Fibroblast of skin of scalp (primary cell): ENCODE results near the gene EPB41L1.

Experiments
- DNase-seq: peaks from one replicate; pipeline ENCODE4 v3.0.0-alpha.2; 2013

The EPB41L1 gene

DNA sequence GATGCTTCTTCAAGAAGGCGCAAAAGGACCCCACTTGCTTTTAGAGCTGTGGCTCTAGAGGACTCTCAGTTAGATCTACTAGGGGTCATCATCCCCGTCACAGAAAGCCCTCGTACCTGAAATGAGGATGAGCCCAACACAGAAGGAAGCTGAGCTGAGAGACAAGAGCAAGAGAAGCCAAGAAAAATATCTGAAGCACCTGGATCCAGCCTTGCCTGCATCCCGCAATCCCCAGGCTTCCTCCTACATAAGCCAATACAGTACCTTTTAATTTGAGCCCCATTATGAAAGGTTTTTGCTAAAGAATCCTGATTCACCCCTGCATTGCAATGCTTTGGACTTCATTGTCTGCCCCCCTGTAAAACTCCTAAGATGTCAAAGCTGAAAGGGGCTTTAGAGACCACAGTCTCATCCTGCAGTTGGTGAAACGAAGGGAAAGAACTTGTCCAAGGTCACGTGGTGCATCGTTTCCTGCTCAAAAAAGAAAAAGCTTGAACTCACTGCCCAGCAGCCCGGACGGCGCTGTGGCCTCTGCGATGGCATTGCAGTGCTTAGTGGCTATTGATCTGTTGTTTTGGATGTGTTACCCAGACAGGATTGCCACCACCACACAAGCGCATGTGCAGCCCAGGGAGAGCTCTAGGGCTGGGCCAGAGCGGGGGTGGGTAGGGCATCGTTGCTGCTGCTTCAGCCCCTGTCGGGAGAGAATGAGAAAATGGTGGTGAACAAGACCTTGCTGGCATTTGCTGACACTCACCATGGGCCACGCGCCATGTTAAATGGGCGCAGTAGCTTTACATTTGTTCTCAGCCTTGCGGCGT, 110.1 kb downstream of the EPB41L1 start:
- DNase-seq, result no peak

DNA sequence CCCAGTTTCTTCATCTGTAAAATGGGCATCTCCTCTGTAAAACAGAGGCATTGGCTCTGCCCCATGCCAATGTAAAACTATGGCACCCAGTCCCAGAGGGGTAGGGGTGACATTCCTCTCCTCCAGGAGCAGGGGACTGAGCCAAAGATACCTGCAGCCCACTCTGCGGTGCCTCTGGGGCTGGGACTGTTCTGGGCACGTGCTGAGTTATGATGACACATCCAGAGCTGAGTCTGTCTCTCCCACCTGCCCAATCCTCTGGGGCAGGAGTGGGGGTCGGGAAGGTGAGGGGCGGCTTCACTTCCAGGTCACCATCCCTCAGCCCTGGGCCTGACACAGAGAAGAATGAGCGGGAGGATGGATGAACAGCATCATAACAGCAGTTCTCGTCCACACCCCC, 111.6 kb downstream of the EPB41L1 start:
- DNase-seq, result no peak

DNA sequence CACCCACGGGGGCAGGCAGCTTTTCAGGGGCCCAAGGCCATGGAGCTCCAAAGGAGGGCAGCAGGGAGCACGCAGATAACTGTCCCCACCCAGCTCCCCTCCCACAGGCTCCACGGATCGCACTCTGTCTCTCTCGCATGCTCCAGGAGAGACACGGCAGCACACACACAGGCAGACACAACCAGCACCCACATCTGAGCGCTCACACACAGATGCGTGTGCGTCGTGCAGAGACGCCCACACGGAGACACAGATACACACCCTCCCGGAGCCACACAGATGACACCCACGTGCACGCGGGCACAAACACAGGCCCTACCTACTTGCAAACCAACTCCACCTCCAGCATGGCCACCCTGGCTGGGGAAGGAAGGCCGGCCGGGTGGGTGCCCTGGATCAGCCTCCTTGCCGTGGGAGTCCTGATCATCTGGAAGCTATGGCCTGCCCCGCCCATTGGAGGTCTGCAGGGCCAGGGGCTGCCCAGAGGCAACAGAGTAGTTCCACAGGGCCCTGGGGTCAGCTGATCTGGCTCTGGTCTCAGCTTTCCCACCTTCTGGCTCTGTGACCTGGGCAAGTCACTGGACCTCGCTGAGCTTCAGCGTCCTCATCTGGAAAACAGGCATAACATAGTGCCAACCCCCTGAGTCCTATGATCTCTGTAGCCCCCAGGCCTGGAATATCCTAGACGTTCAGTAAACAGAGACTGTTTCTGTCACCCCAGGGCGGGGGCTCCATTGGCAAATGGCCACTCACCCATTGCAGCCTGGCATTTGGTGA, 113.3 kb downstream of the EPB41L1 start:
- no peak for DNase-seq

DNA sequence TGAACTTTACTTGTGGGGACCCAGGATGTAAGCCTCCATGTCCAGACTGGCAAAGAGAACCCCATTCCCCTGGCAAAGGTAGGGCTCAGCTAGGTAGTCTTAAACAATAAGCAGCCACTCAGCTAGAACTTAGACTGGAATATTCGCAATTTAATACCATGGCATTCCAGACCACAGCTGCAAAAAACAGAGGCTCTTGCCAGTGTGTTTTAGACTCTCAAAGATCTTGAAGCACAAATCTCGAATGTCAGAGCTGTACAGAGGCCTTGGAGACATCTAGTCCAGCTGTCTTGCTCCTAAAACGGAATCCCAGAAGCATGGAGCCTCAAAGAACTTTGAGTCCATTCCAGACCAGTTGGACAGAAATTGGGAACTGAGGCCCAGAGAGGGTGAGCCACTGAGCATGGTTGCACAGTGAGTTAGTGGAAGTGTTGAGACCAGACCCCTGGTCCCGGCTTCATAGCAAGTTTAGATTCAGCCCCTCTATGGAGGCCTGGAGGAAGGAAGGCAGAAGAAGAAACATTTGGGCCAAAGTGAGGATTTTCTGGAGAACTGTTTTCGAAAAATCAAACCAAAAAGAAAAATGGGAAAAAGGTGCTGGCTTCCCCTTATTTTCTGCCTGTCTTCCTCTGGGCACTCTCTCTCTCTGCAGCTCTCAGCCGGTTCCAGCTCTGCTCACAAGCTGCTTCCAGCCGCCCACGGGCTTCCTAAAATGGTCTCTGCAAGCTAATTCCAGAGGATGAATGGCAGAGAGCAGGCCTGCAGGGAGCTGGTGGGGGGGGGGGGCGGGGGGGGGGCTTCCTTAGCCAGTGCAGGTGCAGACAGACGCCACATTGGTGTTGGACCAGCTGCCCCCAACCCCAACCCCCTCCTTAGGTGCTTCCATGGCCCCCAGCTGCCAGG, 114.2 kb downstream of the EPB41L1 start:
- no peak for DNase-seq

DNA sequence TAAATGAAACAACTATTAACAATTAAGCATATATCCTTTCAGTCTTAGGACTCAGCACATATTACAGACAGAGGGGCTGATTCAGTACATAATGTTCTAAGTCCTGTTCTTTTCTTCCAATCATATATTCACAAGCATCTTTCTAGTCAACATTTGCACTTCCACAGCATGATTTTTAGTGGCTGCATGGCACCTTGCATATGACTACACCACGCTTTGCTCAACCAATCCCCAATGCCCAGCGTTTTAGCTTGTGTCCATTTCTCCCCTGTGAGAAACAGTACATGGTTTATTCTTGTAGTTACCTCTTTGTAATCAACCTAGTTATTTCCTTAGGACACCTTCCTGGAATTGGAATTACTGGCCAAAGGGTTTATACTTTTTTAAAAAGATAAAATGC, 115.0 kb downstream of the EPB41L1 start:
- DNase-seq, result no peak

GRCh38 chr20:36270744-36271638, 116.5 kb downstream of the EPB41L1 start:
- no peak for DNase-seq

- DNase-seq, result no peak
Measured at GRCh38 chr20:36271639-36272546, 117.4 kb downstream of the EPB41L1 start.

GRCh38 chr20:36272547-36273220, 118.1 kb downstream of the EPB41L1 start:
- DNase-seq, result no peak

GRCh38 chr20:36273414-36274180, 119.1 kb downstream of the EPB41L1 start:
- peak; percentile 9 for DNase-seq

- no peak for DNase-seq
Measured at GRCh38 chr20:36274181-36274841, 119.8 kb downstream of the EPB41L1 start.

- no peak for DNase-seq
Measured at GRCh38 chr20:36275011-36275410, 120.5 kb downstream of the EPB41L1 start.

GRCh38 chr20:36275441-36276189, 121.1 kb downstream of the EPB41L1 start:
- DNase-seq, result no peak

DNA sequence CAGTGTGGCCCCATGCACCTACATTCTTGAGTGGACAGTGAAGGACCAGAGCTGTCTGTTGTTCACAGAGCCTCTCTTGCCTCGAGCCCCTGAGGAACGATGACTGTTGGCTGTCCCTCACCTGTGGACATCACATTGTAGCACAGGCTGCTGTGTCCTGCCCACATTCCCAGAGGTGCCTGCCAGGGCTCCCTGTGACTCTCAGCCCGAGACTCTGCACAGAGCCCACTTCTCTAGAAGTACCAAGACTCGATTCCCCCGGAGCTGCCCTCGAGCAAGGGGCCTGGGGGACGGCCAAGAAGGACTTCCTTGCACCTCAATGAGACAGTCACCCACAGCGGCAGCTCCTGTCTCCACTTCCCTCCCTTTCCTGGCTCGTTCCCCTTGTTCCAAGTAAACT, 123.0 kb downstream of the EPB41L1 start:
- DNase-seq, result no peak

DNA sequence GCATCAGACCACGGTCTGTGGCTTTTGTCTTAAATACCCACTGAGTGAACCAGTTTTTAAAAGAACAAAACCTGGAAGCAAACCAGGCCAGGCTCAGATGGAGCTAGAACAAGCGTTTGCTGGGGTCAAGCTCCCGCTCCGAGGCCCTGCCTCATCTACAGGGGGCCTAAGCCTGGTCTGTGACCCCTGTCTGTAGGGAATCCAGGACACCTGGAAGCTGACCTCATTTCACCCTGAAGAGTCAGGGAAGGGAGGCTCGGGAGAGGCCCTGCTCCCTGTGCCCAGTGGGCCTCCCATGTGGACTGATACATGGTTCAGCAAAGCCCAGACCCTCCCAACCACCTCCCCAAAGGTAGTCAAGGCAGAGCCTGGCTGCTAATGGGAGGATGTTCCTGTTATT, 124.8 kb downstream of the EPB41L1 start:
- DNase-seq, result no peak

DNA sequence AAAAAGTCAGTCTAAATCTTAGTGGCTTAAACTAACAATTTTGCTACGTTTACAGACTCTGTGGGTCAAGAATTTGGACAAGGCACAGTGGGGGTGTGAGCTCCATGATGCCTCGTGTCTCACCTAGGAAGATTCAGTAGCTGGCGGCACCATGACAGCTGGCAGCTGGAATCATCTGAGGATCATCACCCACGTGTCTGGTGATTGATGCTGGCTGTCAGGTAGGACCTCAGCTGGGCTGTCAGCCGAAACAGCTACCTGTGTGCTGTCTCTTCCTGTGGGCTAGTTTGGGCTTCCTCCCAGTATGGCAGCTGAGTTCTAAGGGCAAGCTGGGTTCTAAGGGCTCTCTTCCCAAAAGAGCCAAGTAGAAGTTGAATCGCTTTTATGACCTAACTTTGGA, 125.2 kb downstream of the EPB41L1 start:
- DNase-seq, result no peak

DNA sequence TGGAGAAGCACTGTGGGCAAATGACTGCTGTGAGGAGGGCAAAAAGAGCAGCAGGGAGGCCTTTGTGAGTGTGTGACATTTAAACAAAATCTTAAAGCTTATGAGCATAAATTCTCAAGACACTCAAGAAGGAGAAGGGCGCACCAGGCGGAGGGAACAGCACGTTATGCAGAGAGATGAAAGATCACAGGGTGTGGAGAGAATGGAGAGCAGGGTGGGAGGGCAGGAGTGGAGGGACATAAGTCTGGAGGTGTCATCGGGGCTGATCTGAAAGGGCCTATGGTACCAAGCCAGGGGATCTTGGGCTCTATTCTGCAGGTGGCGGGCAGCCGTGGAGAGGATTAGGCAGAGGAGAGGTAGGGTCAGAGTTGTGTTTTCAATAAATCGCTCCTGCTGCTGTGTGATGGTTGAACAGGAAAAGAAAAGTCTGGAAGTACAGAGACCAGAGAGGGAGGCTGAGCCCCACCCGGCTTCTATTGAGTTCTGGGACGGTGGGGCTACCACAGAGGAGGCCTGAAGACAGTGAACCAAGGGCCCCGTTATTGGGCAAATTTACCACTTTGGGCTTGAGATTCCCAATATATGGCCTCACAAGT, 127.3 kb downstream of the EPB41L1 start:
- no peak for DNase-seq
